ENCODE measurements around the gene ILKAP. TPM values are rescaled to one million over a fixed set of nuclear protein-coding genes. Genes with fewer than 3 reads are reported as not detected.

Gene ILKAP
- polyA plus RNA-seq, 1 experiment: 31.1 TPM

DNA sequence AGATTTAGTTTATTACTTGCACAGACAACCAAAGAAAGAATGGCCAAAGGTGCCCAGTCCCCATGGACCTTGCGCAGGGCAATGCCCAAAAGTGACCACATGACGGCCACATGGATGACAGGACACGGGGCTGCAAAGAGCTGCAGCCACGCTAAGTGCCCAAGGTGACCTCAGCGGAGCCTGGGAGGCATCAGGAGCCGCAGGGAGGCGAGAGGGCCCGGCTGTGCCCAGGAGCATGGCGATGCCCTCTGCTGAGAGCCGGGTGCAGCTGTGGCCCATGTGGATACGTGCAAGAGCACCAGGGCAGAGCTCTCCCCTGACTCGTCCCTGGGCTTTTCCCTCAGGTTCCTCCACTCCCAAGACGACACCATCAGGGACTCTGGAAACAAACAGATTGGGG, 21.6 kb upstream of the ILKAP start:
- peaks cover 6% of the 10 kb centered on the region for H3K27me3 ChIP-seq (ENCODE audit: control insufficient read depth, insufficient read depth, low read length)
- no peaks in the 10 kb centered on the region for H3K36me3 ChIP-seq (ENCODE audit: control insufficient read depth, insufficient read depth, low read length)
- ChIA-PET POLR2A (no interaction called here), CTCF (interaction anchor here (1.6 kb wide), 1 partner anchor 16 kb away, joined by 3 read pairs; no protein-coding TSS in a partner anchor)
- no peak for DNase-seq (ENCODE audit: low read depth)
- no peak overlapping the region for H3K4me3 ChIP-seq (ENCODE audit: low read depth, low read length)
- TF ChIP-seq CTCF (IDR thresholded peaks at IDR 0.05; ENCODE audit: insufficient read depth, low read depth, low read length): no peak

DNA sequence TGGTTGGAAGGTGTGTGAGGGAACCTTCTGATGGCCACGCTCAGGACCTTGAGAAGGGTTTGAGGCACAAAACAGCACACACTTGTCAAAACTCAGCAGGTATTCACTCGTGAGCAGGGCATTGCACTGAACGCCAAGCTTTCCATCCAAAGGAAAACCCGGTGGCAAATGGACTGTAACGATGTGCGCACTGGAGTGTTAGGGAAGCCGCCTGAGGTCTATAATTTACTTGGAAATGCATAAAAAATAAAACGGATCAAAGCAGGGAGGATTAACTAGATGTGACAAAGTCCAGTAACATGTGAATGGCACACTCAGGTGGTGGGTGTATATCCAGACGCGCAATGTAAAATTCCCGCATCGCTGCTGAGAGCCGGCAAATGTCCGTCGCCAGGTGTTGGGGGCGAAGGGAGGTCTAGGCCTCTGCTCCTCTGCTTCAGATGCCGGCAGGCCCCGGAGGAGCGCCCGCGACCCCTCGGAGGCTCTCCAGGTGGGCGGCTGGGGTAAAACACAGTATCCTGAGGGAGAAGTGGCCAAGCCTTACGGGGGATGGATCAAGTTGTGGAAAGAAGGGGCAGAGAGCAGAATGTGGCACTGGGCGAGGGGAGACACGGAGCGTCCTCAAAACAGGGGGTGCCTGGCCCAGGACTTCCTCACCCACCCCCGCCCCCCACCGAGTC, 21.0 kb upstream of the ILKAP start:
- DNase-seq (ENCODE audit: low read depth): no peak
- TF ChIP-seq CTCF (IDR thresholded peaks at IDR 0.05; ENCODE audit: insufficient read depth, low read depth, low read length): no peak
- no peak overlapping the region for H3K4me3 ChIP-seq (ENCODE audit: low read depth, low read length)
- ChIA-PET POLR2A (no interaction called here), CTCF (no interaction called here)
- no peaks in the 10 kb centered on the region for H3K36me3 ChIP-seq (ENCODE audit: control insufficient read depth, insufficient read depth, low read length)
- H3K27me3 ChIP-seq (ENCODE audit: control insufficient read depth, insufficient read depth, low read length): peaks cover 5% of the 10 kb centered on the region

DNA sequence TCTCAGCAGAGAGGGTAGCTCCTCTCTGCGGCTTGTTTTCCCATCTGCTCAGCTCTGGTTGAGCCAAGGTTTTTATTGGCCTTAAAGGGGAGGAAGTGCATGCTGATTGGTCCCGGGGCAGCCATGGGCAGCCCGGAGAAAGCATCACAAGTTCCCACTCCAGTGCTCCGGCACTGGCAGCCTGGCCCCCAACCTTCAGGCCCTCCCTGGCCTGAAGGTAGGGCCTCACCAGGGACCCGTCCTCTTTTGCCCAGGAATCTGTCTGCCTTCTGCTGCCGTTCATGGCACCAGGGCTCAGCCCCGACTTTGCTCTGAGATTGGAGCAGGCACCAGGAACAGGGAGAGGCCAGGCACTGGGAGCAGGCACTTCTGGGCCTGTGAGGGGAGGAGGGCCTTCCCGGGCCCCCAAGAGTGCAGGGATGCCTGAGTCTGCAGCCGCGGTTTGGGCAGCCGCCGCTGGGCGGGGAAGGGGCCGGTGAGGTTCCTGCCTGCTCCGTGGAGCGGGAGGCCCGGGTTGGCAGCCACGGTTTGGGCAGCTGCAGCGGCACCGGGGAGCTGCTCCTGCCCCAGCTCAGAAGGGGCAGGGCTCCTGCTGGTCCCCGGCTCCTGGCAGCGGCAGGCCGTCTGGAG, 17.5 kb upstream of the ILKAP start:
- Histone ChIP-seq H3K4me3 (ENCODE audit: low read depth, low read length) (no peak overlapping the region), H3K36me3 (ENCODE audit: control insufficient read depth, insufficient read depth, low read length) (no peaks in the 10 kb centered on the region), H3K27me3 (ENCODE audit: control insufficient read depth, insufficient read depth, low read length) (peaks cover 2% of the 10 kb centered on the region)
- DNase-seq (ENCODE audit: low read depth): no peak
- no peak for TF ChIP-seq CTCF (IDR thresholded peaks at IDR 0.05; ENCODE audit: insufficient read depth, low read depth, low read length)
- CTCF ChIA-PET: no interaction called here
- POLR2A ChIA-PET: no interaction called here

DNA sequence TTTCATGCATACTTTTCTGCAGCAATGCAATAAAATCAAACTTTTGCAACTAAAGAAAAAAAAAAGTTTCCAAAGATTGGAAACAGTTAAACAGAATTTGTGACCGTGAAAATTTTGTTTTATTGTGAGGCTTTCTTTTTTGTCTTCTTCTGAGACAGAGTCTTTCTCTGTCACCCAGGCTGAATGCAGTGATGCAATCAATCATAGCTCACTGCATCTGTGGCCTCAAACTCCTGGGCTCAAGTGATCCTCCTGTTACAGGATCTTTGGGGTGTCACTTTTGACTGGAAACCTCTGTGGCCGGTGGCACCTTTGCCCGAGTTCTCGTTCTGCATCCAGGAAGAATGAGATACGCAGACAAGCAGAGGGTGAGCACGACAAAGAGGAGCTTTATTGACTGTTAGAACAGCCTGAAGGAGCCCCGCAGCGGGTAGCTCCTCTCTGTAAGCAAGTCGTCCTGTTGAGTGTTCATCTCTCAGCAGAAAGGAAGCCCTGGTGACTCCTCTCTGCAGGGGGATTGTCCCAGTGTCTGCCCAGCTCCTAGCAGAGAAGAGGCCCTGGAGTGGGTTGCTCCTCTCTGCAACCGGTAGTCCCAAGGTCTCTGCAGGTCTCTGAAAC, 16.9 kb upstream of the ILKAP start:
- POLR2A ChIA-PET: no interaction called here
- CTCF ChIA-PET: no interaction called here
- no peak overlapping the region for H3K4me3 ChIP-seq (ENCODE audit: low read depth, low read length)
- H3K36me3 ChIP-seq (ENCODE audit: control insufficient read depth, insufficient read depth, low read length): no peaks in the 10 kb centered on the region
- H3K27me3 ChIP-seq (ENCODE audit: control insufficient read depth, insufficient read depth, low read length): peaks cover 2% of the 10 kb centered on the region
- no peak for DNase-seq (ENCODE audit: low read depth)
- TF ChIP-seq CTCF (IDR thresholded peaks at IDR 0.05; ENCODE audit: insufficient read depth, low read depth, low read length): no peak

- Histone ChIP-seq H3K36me3 (ENCODE audit: control insufficient read depth, insufficient read depth, low read length) (no peaks in the 10 kb centered on the region), H3K4me3 (ENCODE audit: low read depth, low read length) (no peak overlapping the region), H3K27me3 (ENCODE audit: control insufficient read depth, insufficient read depth, low read length) (peaks cover 2% of the 10 kb centered on the region)
- ChIA-PET CTCF (interaction anchor here (0.6 kb wide), 1 partner anchor 70 kb away, joined by 4 read pairs; no protein-coding TSS in a partner anchor), POLR2A (no interaction called here)
- no peak for TF ChIP-seq CTCF (IDR thresholded peaks at IDR 0.05; ENCODE audit: insufficient read depth, low read depth, low read length)
- DNase-seq (ENCODE audit: low read depth): no peak
Measured at GRCh38 chr2:238216651-238217184, 13.2 kb upstream of the ILKAP start.
